ENCODE results near the gene RIC3.

- no peak for TF ChIP-seq CTCF (IDR thresholded peaks at IDR 0.05)
- no peak for TF ChIP-seq POLR2A (IDR thresholded peaks at IDR 0.05)
Observed at GRCh38 chr11:8138526-8138925, 30.3 kb downstream of the RIC3 start.

Data from esophagus squamous epithelium (tissue), 4 donors.